ENCODE measurements around the gene CIC.

- TF ChIP-seq CTCF (IDR thresholded peaks at IDR 0.05; ENCODE audit: low read depth, low read length) (no peak), EZH2phosphoT487 (IDR thresholded peaks at IDR 0.05; ENCODE audit: low read depth) (no peak)
Measured at GRCh38 chr19:42276821-42277220, 7.8 kb downstream of the CIC start.

Measured in OCI-LY3 (cell line).